Right atrium auricular region (tissue), 2 donors: ENCODE measurements around the gene YIPF4. TPM values are rescaled to one million over a fixed set of nuclear protein-coding genes. Genes with fewer than 3 reads are reported as not detected.
A peak's percentile ranks its signal among the peaks of the same experiment; 100 is the strongest.

Experiments used
- DNase-seq: peaks from one replicate; pipeline ENCODE4 v3.0.0-alpha.2; 2019; ENCODE audit warnings: low spot score
- H3K27ac ChIP-seq, 2 donors: fragments of 200-600 bp; sonication (generic); 1 replicate in 1 of 2; 2 replicates in 1 of 2; pipeline ENCODE4 v1.5.1; 2016 to 2019
- H3K27me3 ChIP-seq, 2 donors: fragments of 200-600 bp; sonication (generic); one replicate each; pipeline versions ENCODE4 v1.5.1 to v1.6.0; 2017 to 2019
- H3K36me3 ChIP-seq: fragments of 200-600 bp; sonication (generic); one replicate; pipeline ENCODE4 v1.5.1; 2016
- H3K4me1 ChIP-seq, 2 donors: fragments of 200-600 bp; sonication (generic); one replicate each; pipeline versions ENCODE4 v1.5.1 to v1.6.0; 2017 to 2019
- H3K4me3 ChIP-seq, 2 donors: fragments of 200-600 bp; sonication (generic); 1 replicate in 1 of 2; 2 replicates in 1 of 2; pipeline ENCODE4 v1.5.1; 2017 to 2019; ENCODE audit warnings: mild to moderate bottlenecking in 1 of 2, moderate library complexity in 1 of 2
- H3K9me3 ChIP-seq, 2 donors: fragments of 200-600 bp; sonication (generic); one replicate each; pipeline ENCODE4 v1.5.1; 2019
- total RNA-seq, 2 donors: library from RNA; depleted of rRNA; stranded (reverse); fragments of >200 nt; gene quantifications; one replicate each; pipeline ENCODE4 v1.1.0, GENCODE V29; 2016
- TF ChIP-seq, protein P1 (sequence below), 2 donors: fragments of 200-600 bp; sonication (generic); IDR thresholded peaks; one replicate each; pipeline ENCODE4 v1.5.1; 2019; ENCODE audit warnings: antibody characterized with exemption in 2 of 2

The YIPF4 gene
- 10 to 100 TPM; 16.0 to 17.8 TPM for total RNA-seq

DNA sequence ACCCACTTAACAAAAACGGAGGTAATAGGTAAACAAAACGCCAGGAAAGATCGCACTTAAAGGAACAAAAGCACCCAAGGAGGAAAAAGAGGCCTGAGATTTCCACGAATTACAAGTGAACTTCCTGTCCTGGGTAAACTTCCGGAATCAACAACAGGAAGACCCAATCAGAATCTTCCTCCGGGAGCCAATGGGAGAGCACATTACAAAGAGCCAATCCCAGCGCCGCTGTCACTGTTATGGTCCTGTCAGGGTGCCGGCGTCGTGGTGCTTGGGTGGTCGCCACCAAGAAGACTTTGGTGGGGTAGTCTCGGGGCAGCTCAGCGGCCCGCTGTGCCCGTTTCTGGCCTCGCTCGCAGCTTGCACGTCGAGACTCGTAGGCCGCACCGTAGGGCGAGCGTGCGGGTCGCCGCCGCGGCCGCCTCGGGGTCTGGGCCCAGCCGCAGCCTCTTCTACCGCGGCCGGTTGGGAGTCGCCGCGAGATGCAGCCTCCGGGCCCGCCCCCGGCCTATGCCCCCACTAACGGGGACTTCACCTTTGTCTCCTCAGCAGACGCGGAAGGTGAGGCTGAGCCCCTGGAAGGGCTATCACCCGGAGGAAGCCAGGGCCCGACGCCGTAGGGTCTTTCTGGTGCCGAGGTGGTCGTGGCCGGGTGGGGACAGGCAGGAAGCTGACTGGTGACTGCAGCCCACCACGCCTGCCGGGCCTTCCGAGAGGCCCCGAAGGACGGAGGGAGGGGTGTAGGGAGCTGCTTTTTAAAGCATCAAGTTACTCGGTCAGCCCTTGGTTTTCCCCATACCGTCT lies at the start of gene YIPF4:
YIPF4 (plus strand) TSS at position 231 of the 804 bp plus-strand sequence; CDS start at position 483, 252 bp downstream.
- Histone ChIP-seq H3K36me3 (peaks cover 9% of the 10 kb centered on the region), H3K27ac (peak within 1 kb of the TSS; percentile 84 to 93), H3K4me1 (peaks cover 0 to 24% of the 10 kb centered on the region in 2 donors), H3K4me3 (peak within 1 kb of the TSS; percentile 83 to 93), H3K9me3 (no peaks in the 10 kb centered on the region), H3K27me3 (no peaks in the 10 kb centered on the region)
- TF ChIP-seq, protein P1, sequence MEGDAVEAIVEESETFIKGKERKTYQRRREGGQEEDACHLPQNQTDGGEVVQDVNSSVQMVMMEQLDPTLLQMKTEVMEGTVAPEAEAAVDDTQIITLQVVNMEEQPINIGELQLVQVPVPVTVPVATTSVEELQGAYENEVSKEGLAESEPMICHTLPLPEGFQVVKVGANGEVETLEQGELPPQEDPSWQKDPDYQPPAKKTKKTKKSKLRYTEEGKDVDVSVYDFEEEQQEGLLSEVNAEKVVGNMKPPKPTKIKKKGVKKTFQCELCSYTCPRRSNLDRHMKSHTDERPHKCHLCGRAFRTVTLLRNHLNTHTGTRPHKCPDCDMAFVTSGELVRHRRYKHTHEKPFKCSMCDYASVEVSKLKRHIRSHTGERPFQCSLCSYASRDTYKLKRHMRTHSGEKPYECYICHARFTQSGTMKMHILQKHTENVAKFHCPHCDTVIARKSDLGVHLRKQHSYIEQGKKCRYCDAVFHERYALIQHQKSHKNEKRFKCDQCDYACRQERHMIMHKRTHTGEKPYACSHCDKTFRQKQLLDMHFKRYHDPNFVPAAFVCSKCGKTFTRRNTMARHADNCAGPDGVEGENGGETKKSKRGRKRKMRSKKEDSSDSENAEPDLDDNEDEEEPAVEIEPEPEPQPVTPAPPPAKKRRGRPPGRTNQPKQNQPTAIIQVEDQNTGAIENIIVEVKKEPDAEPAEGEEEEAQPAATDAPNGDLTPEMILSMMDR (IDR thresholded peaks at IDR 0.05) = no peak
- DNase-seq = peak; percentile 94

DNA sequence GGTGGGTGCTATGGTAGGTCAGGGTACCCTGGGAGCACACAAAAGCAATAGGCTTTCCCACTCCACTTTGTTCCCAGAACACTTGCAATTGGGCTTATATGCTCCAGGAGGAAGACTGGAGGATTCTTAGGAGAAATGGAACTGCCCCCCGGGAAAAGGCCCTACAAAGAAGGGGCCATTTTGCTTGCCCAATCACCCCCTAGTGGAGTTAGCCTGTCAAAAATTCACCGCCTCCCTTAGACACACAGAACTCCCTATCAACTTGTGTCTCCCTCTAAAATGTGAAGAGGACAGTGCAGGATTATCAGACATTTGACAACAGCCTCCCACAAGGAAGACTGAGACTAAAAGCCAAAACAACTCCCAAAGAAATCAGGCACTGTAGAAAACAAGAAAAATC lies 49.5 kb upstream of the YIPF4 start:
- H3K4me1 ChIP-seq = no peaks in the 10 kb centered on the region
- TF ChIP-seq, protein P1 (IDR thresholded peaks at IDR 0.05) = no peak
- no peaks in the 10 kb centered on the region for H3K27me3 ChIP-seq
- peaks cover 14% of the 10 kb centered on the region for H3K36me3 ChIP-seq
- DNase-seq = no peak
- H3K27ac ChIP-seq = no peak overlapping the region
- H3K9me3 ChIP-seq = no peaks in the 10 kb centered on the region
- no peak overlapping the region for H3K4me3 ChIP-seq

GRCh38 chr2:32229635-32230034 lies 48.1 kb upstream of the YIPF4 start:
- Histone ChIP-seq H3K27me3 (no peaks in the 10 kb centered on the region), H3K4me1 (no peaks in the 10 kb centered on the region), H3K36me3 (peaks cover 10% of the 10 kb centered on the region), H3K9me3 (no peaks in the 10 kb centered on the region), H3K27ac (no peak overlapping the region), H3K4me3 (no peak overlapping the region)
- TF ChIP-seq, protein P1 (IDR thresholded peaks at IDR 0.05) = no peak
- DNase-seq = no peak

GRCh38 chr2:32231959-32232358 lies 45.7 kb upstream of the YIPF4 start:
- Histone ChIP-seq H3K4me3 (no peak overlapping the region), H3K9me3 (no peaks in the 10 kb centered on the region), H3K27ac (no peak overlapping the region), H3K27me3 (no peaks in the 10 kb centered on the region), H3K4me1 (no peaks in the 10 kb centered on the region), H3K36me3 (no peaks in the 10 kb centered on the region)
- TF ChIP-seq, protein P1 (IDR thresholded peaks at IDR 0.05) = no peak
- DNase-seq = no peak

DNA sequence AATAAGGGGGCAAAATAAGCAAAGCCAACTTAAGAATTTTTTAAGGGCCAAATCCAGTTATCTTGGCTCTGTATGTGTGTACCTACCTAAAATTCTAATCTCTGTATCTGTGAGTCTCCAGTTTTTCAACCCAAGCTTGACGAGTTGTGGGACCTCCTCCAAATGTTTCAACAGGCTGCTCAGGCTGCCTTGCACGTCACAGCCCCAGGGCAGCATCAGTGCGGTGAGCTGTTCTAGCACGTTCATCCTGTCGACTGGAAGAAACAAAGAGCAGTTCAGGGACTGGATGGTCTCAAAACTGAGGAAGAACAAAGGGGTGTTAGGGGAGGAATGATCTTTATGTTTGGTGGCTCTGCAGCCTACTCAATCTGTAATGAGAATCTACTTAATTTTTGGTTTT lies 42.4 kb upstream of the YIPF4 start:
- no peaks in the 10 kb centered on the region for H3K36me3 ChIP-seq
- no peak overlapping the region for H3K4me3 ChIP-seq
- H3K4me1 ChIP-seq = no peaks in the 10 kb centered on the region
- H3K9me3 ChIP-seq = no peaks in the 10 kb centered on the region
- TF ChIP-seq, protein P1 (IDR thresholded peaks at IDR 0.05) = no peak
- DNase-seq = no peak
- no peaks in the 10 kb centered on the region for H3K27me3 ChIP-seq
- no peak overlapping the region for H3K27ac ChIP-seq
